ENCODE data around the gene SELENOK. TPM values are rescaled to one million over a fixed set of nuclear protein-coding genes. Genes with fewer than 3 reads are reported as not detected.
"Not testable (repeated sequence)": the region's sequence is repeated elsewhere in the genome, so short reads cannot be mapped to it uniquely, and the experiment has no call there.

The SELENOK gene
- total RNA-seq: 19.4 and 20.4 TPM in 2 replicates

DNA sequence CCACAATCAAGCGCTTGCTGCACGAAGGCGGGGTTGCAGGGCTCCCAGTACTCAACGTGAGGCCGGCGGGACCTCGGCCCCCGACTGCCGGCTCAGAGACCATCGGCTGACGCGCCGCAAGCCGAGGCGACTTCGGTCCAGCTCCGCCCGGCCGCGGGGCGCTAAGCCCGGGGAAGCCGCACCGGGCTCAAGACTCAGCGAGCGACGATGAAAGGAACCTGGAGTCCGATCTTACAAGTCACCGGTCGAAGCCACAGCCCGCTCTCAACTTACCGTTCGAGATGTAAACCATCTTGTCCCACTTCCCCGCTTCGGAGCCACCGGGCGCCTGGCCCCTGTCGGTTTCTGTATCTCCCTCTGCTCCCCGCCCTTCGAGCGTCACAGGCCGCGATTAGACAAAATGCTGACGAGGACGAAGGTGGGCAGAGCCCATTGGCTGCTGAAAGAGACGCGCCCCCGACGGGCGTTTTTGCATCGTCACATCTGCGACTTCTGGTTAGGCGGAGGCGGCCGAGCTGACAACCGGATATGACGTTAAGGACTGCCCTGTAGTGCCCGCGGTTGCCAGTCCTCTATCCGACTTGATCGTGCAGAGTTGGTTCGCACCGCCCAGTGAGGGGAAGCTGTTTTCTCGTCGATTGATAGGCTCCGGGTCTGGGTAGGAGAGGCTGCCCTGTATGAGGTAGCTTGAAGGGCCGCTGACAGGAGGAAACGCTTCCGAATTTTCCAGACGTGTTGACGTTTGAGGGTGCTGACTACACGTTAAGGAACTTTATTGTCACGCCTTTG, at the start of gene SELENOK:
TSS of gene SELENOK (minus strand) at position 363 of the 789 bp plus-strand sequence.
- DNase-seq (ENCODE audit: extremely low read depth, low read depth, low spot score): peak; percentile 89

DNA sequence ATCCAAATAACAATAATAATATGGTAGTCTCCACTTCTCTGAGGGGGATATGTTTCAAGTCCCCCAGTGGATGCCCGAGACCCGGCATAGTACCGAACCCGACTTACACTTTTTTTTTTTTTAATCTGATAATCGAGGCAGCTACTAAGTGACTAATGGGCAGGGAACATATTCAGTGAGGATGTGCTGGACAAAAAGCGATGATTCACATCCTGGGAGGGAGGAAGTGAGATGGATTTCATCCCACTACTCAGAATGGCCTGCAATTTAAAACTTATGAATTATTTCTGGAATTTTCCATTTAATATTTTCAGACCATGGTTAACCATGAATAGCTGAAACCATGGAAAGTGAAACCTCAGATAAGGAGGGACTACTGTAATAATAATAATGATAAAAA, 49.5 kb upstream of the SELENOK start:
- DNase-seq (ENCODE audit: extremely low read depth, low read depth, low spot score): no peak

DNA sequence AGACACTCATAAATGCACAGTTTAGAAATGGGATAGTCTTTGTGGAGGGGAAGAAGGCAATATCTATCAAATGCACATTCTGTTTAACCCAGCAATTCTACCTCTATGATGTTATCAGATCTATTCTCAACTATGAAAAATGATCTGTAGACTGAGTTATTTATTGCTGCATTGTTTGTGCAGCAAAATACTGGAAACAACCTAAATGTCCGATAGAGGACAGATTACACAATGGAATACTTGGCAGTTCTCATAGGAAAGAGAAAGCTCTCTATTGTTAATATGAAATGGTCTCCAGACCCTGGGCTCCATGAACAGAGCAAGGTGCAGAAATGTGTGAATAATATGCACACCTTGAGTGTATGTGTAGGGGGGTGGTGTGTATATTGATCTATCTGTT, 49.0 kb upstream of the SELENOK start:
- DNase-seq (ENCODE audit: extremely low read depth, low read depth, low spot score): no peak

DNA sequence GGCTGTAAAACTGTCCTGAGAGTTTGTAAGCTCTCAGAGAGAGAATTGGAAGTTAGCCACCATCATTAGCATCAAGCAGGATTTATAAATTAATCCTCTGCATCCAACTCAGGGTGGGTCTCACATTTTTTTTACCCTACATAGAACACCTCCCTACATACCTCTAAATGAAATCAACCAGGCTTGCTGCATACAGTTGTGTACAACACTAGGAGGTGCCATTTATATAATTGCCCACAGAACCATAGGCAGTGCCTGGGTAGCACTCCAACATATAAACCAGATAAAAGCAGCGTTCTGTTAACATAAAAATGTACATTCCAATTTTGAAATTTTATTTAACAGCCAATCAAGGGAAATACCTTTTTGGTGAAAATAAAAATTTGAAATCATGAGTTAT, 48.2 kb upstream of the SELENOK start:
- DNase-seq (ENCODE audit: extremely low read depth, low read depth, low spot score): no peak

DNA sequence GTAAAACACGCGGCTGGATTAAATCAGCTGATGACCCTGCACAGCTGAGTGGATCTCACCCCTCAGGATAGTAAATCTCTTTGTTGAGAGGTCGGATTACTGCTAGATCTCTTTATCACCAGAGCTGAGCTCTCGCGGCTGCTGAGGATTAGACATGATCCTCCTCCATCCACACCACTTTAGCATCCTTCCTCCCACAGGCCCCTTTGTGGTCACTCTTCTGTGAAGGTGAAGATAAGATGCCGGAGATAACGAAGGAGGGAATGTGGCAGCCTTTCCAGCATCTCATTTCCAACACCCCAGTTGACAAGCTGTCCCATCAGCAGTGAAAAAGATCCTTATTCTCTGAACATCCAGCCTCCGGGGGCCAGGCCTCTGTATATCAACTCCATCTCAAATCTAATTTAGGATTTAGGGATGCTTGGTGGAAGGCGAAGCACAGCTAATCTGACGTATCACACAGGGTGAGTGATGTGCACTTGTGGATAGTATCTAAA, 47.5 kb upstream of the SELENOK start:
- DNase-seq (ENCODE audit: extremely low read depth, low read depth, low spot score): no peak

DNA sequence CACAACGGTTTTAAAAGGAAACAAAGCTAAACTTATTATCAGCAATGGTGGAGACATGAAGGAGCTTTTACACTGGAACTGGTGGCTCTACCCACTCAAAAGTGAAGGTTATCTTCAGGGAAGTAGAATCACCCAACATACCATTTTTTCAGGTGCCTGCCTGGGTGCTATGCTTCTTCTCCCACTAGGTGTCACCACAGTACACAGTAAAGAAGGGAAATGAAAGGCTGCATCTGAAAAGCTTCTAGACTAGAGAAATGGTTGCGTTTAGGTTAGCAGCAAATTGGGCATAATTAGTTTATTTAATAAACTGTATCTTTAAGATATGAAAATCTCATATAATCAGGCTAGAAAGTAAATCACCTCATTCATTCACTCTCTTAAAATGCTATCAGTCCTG, 47.0 kb upstream of the SELENOK start:
- no peak for DNase-seq (ENCODE audit: extremely low read depth, low read depth, low spot score)

DNA sequence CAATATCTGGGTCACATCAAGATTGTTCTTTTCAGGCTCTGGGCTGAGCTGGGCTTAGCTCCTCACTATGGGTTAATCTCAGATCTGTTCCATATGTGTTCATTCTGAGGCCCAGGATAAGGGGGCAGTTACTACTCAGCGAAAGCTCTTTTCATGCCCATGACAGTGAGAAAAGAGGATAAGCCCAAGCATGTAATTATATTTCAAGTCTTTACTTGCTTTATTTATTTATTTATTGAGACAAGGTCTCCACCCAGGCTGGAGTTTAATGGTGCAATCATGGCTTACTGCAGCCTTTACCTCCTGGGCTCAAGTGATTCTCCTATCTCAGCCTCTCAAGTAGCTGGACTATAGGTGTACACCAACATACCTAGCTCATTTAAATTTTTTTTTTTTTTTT, 44.7 kb upstream of the SELENOK start:
- DNase-seq (ENCODE audit: extremely low read depth, low read depth, low spot score): no peak

DNA sequence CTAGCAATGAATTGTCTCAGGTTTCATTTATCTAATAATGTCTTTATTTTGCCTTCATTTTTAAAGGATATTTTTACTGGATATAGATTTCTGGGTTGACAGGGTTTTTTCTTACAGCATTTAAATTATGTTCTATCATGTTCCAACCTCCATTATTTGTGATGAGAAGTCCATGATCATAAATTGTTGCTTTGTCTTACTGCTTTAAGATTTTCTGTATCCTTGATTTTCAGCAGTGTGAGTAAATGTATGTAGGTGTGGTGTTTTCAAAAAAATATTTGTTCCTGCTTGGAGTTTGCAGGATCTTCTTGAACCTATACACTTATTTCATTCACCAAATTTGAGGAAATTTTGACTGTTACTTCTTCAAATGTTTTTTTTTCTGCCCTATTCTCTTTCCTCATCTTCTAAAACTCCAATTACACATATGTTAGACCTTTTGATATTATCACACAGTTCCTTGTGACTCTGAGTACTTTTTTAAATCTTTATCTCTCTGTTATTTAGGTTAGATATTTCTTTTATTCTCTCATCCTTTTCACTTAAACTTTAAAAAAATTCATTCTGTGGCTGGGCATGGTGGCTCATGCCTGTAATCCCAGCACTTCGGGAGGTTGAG, 43.7 kb upstream of the SELENOK start:
- no peak for DNase-seq (ENCODE audit: extremely low read depth, low read depth, low spot score)

DNA sequence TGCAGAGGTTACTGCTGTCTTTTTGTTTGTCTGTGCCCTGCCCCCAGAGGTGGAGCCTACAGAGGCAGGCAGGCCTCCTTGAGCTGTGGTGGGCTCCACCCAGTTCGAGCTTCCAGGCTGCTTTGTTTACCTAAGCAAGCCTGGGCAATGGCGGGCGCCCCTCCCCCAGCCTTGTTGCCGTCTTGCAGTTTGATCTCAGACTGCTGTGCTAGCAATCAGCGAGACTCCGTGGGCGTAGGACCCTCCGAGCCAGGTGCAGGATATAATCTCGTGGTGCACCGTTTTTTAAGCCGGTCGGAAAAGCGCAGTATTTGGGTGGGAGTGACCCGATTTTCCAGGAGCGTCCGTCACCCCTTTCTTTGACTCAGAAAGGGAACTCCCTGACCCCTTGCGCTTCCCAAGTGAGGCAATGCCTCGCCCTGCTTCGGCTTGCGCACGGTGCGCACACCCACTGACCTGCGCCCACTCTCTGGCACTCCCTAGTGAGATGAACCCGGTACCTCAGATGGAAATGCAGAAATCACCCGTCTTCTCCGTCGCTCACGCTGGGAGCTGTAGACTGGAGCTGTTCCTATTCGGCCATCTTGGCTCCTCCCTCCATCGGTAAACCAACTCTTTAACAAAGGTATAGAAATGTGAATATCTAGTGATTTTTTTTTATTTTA, 35.7 kb upstream of the SELENOK start:
- DNase-seq (ENCODE audit: extremely low read depth, low read depth, low spot score): not testable (repeated sequence)

DNA sequence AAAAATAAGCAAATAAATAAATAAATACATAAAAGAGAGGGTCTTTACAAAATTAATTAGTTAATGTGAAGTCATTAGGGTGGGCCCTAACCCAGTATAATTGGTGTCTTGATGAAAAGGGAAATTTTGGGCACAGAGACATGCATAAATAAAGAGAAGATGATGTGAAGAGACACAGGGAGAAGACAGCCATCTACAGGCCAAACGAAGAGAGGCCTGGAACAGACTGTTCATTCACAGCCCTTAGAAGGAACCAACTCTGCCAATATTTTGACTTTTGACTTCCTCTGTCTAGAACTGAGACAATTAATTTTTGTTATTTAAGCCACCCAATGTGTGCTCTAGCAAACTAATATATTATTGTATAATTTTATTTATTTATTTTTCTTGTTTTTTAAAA, 29.6 kb upstream of the SELENOK start:
- no peak for DNase-seq (ENCODE audit: extremely low read depth, low read depth, low spot score)

DNA sequence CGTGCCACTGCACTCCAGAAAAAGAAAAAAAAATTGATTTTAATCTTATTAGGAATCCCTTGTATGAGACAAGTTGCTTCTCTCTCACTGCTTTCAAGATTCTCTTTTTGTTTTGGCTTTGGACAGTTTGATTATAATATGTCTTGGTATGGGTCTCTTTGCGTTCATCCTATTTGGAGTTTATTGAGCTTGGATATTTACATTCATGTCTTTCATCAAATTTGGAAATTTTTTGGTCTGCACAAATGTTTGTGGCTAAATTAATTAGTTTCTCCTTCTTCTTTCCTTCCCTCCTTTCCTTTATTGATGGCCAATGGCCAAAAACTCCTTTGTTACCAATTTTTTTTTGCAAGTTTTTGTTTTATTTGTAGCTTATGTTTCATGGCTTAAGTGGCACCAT, 28.1 kb upstream of the SELENOK start:
- DNase-seq (ENCODE audit: extremely low read depth, low read depth, low spot score): no peak

DNA sequence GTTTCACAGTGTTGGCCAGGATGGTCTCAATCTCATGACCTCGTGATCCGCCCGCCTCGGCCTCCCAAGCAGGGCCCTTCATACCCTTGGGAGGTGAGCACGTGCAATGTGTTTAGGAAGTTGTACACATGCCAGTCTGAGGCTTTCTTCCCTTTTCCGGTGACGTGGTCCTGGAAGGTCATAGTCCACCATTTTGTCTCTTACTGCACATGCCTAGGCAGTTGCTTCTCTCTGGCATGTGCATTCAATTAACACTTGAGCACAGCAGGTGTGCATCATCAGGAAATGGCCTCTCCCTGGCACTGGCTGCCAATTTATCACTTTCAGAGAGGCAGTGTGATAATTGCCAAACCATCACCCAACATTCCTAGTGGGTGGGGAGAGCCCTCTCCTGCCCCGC, 21.7 kb upstream of the SELENOK start:
- DNase-seq (ENCODE audit: extremely low read depth, low read depth, low spot score): no peak

DNA sequence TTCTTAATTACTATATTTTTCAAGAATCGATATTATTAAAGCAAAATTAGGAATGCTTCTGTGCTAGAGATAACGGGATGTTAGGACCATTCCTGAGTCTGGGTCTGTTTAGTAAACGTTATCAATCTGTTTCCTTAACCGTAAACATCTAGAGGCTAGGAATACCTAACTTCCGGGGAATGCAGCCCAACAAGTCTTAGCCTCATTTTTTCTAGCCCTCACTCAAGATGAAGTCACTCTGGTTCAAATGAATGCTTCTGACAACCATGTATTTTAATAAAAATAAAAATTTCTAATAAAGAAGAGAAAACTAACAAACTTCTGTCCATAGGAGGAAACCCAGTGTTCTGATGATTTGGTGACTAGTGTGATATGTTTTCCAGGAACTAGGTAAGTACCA, 11.1 kb upstream of the SELENOK start:
- no peak for DNase-seq (ENCODE audit: extremely low read depth, low read depth, low spot score)

DNA sequence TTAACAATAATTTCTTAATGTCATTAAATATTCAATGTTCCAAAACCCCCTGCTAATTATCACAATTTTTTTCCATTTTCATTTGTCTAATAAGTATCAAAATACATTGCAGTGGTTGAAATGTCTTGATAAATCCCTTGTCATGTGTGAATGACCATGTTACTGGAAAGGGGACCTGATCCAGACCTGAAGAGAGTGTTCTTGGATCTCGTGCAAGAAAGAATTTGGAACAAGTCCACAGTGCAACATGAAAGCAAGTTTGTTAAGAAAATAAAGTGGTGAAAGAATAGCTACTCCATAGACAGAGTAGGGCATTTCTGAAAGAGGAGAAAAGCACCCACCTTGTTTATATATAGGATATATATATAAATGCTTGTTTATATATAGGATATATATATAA, 10.4 kb upstream of the SELENOK start:
- DNase-seq (ENCODE audit: extremely low read depth, low read depth, low spot score): no peak

DNA sequence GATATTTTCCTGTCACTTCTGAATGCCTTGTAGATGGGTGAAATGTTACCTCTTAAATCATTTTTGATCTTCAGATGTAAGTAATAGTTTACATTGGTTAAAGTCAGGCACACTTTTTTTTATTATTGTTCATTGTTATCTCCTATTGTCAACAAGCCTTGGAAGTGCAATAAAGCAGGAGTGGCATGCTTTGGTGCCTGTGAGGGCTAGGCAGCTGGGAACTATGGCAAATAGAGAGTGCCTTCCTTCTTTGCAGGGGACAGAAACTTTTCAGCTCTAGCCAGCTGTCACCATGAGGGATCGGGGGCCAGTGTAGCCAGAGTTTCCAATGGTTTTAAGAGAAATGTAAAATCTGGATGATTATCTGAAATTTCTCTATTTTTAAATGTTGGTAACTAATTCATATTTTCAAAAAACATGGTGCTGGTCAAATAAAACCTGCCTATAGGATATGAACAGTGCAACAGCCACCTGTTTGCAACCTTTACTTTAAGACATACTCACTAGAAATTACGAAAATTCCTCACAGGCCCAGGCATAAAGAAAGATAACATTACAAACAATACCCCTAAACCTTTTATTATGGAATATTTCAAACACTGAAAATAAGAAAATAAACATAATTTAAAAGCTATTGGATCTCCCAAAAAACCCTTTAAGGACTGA, 9.1 kb upstream of the SELENOK start:
- DNase-seq (ENCODE audit: extremely low read depth, low read depth, low spot score): no peak

DNA sequence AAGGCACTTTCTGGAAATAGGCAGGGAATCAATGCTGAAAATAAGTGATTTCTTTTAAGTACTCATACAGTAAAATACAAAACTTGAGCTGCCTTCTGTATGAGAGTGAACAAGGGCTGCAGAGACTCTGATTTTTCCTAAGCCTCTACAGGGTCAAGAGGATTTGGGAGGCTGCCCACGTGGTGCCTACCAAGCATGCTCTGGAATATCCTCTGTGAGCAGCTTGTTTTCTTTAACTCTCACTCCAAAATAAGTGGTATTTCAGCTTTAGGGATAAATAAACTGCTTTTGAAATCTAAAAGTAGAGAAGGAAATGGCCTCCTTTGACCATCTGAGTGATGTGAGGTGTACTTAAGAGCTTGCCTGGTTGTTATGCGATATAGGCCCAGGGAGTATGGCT, 8.1 kb upstream of the SELENOK start:
- DNase-seq (ENCODE audit: extremely low read depth, low read depth, low spot score): no peak

DNA sequence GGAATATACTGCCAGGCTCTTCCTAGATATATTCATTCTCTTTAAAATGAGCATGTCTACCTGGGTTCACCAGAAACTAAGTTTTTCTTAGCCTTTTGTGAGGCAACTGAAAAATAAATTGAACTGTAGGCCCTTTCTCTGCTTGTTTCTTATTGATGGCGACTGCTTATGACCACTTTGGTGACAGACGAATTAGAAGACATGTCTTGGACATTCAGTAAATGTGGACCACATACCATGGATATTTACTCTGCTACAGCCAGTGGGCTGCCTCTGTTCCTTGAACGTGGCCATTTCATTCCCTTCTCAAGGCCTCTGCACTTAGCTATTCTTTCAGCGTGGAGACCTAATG, 603 bp upstream of the SELENOK start:
- DNase-seq (ENCODE audit: extremely low read depth, low read depth, low spot score): no peak

DNA sequence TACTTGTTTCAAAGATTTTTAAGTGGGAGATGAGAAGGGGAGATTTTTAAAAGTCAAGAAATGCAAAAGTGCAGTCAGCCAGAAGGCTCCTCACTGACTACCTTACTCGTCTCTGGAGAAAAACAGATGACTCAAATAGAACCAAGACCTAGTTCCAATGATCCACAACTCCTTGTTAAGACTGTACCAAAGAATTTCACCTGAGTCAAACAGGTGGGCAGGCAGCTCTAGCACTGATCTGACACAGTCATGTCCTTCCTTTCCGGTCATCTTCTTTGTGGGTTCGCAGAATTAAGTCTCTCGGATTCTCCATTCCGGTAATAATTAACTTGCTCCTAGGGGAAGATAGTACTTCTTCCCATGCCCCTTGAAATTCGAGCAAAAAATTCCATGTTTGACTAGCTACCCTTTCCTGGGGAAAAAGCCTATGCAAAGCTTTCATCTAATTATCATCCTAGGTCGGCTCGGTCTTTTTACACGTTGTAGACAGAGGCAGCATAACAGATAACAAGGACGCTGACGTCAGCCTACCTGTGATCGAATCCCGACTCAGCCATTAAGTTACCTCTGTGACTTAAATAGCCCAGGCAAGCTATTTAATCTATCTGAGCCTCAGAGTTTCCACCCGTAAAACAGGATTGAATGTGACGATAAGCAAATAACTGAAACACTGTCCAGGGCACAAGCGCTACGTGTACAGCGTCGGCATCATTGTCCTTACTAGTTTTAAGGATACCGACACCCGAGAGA, 758 bp downstream of the SELENOK start:
- no peak for DNase-seq (ENCODE audit: extremely low read depth, low read depth, low spot score)

DNA sequence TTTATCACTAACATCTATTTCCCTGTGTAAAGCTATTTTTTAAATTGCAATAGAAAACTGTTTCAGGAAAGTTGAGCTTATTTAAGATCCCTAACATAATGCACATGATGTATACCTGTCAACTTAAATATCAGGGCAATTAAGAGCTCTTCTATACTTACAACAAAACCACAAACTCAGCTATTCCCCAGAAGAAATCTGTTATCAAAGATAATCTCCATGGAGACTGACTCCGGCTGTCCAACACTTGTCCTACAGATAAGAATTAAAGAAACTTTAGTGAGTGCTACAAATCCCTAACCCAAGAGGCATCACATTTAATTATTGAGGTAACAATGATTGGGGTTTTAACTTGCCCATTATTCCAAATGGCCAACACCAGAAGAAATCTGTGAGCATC, 3.4 kb downstream of the SELENOK start:
- DNase-seq (ENCODE audit: extremely low read depth, low read depth, low spot score): no peak

DNA sequence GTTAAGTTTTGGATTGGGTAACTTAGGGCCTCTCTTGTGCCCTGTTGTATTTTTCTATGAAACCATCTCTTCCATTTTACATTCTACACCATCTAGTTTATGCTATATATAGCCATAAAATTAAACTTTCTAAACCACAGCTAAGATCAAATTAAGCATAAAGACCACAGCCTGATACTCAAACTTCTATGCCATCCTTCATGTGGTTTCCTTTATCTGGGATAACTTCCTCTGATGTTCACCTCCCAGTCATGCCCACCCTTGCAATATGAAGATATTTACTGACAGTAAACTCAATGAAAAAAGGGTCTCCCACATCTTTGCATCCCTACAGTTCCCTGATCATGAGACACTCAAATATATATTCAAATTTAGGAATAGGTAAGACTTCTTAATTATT, 4.2 kb downstream of the SELENOK start:
- DNase-seq (ENCODE audit: extremely low read depth, low read depth, low spot score): no peak

DNA sequence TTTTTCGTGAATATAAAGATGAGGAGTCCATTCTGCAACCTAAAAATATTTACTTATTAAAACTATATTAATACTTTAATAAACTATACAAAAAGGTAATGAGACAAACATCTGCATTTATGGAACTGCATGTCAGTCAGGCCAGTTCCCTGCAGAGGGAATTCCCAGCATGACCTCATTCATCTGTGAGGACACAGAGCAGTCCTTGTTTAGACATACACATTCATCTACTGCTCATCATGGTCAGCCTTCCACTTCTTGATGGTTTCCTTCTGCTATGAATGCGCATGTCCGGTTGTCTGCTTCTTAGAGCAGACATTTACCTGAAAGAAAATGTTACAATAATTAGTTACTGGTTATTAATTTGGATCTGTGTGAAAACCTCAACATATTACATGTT, 6.4 kb downstream of the SELENOK start:
- DNase-seq (ENCODE audit: extremely low read depth, low read depth, low spot score): no peak
